ENCODE results near the gene SKAP1.

DNA sequence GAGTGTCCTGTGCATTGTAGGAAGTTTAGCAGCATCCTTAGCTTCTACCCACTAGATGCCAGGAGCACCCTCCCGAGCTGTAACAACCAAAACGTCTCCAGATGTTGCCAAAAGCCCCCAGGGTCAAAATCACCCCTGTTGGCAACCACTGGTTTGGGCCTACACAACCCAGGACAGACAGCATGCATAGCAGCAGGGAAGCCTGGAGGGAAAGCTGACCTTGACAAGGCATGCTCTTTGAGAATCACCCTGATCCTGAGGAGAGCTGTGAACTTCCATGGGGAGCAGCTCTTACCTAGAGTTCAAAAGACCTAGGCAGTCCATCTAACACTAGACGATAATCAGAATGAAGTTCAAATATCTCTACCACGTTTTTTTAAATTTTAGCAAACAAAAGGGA is 9.2 kb downstream of the SKAP1 start:
- TF ChIP-seq POLR2A (IDR thresholded peaks at IDR 0.05; ENCODE audit: low read length), result no peak
- TF ChIP-seq GATA1 (IDR thresholded peaks at IDR 0.05; ENCODE audit: low read depth, low read length), result no peak

All from erythroblast (primary cell).